K562 (cell line): ENCODE data around the gene ASCC1. TPM values are rescaled to one million over a fixed set of nuclear protein-coding genes. Genes with fewer than 3 reads are reported as not detected.
A peak's percentile ranks its signal among the peaks of the same experiment; 100 is the strongest.

Source experiments
- BCL6 ChIP-seq: fragments of 250-450 bp; sonication (Bioruptor Pico); IDR thresholded peaks from 2 replicates; pipeline ENCODE4 v1.4.0; 2020
- CBFA2T3 ChIP-seq: fragments of 450-650 bp; IDR thresholded peaks from 2 replicates; pipeline ENCODE4 v1.6.1; 2017
- CCNT2 ChIP-seq: IDR thresholded peaks from 2 replicates; pipeline ENCODE4 v1.6.1; 2011; ENCODE audit warnings: borderline replicate concordance, low read depth, mild to moderate bottlenecking, moderate library complexity, mixed read lengths, low read length; ENCODE audit not compliant: insufficient read length; ENCODE audit errors: extremely low read depth
- HIVEP1 ChIP-seq: fragments of 250-450 bp; sonication (Bioruptor Pico); IDR thresholded peaks from 2 replicates; pipeline ENCODE4 v1.4.0; 2020; ENCODE audit warnings: mild to moderate bottlenecking
- HMGN3 ChIP-seq: IDR thresholded peaks from 2 replicates; pipeline ENCODE4 v1.6.1; 2011; ENCODE audit warnings: borderline replicate concordance, low read depth, mild to moderate bottlenecking, mixed read lengths, low read length; ENCODE audit not compliant: insufficient read length; ENCODE audit errors: extremely low read depth
- NFIX ChIP-seq: fragments of 250-450 bp; sonication (Bioruptor Pico); IDR thresholded peaks from 2 replicates; pipeline ENCODE4 v1.4.0; 2020; ENCODE audit warnings: low read depth, mild to moderate bottlenecking, moderate library complexity
- REST ChIP-seq, 2 experiments: fragments of 450-650 bp; formaldehyde crosslinking in 1 of 2; IDR thresholded peaks; 2 replicates each; pipeline versions ENCODE4 v1.4.0 to v1.6.1; 2014 to 2020; ENCODE audit warnings: mild to moderate bottlenecking in 2 of 2, borderline replicate concordance in 1 of 2, low read depth in 1 of 2
- ZBTB40 ChIP-seq, 2 experiments: fragments of 450-650 bp in 1 of 2; sonication (generic) in 1 of 2; formaldehyde crosslinking in 1 of 2; IDR thresholded peaks; 2 replicates each; pipeline versions ENCODE4 v1.7.1 to v1.9.0; 2016 to 2022; ENCODE audit warnings: inconsistent platforms in 1 of 2, mild to moderate bottlenecking in 1 of 2, missing genetic modification reagents in 1 of 2
- polyA plus RNA-seq, 8 experiments: library from polyadenylated mRNA; depleted of rRNA in 4 of 8; stranded (reverse) in 5 of 8; unstranded in 3 of 8; fragments of >200 nt; fragmentation: Nextera tagmentation in 2 of 8; fragmentation: Illumina TruSeq in 1 of 8; extraction: Ambion mirVana in 2 of 8; extraction: Trizol in 1 of 8; gene quantifications; 2 replicates each; pipeline versions ENCODE4 v1.2.1 to v1.2.3, GENCODE V29; 2011 to 2014; ENCODE audit warnings: inconsistent platforms in 1 of 8, missing spikeins in 1 of 8
- total RNA-seq, 7 experiments: library from RNA; depleted of rRNA in 6 of 7; stranded (reverse); fragments of >200 nt in 6 of 7; fragmentation: Illumina TruSeq in 2 of 7; extraction: Trizol in 2 of 7; gene quantifications; 2 replicates each; pipeline versions ENCODE4 v1.2.1 to v1.2.3, GENCODE V29; 2011 to 2021; ENCODE audit warnings: low replicate concordance in 1 of 7

ASCC1 gene
- total and polyA plus RNA-seq, 9 of the 15 experiments (the other 6 are each of a cell fraction or from before 2014, with no cell fraction given): 31.7 to 73.3 (median 52.8) TPM

- peak; percentile 47; the same call in 1 of the 2 replicates for TF ChIP-seq ZBTB40 (IDR thresholded peaks at IDR 0.05)
- TF ChIP-seq ZBTB40 (CRISPR knock-in tag; IDR thresholded peaks at IDR 0.05): no peak
- peak; percentile 61 for TF ChIP-seq HMGN3
- no peak for TF ChIP-seq BCL6 (CRISPR knock-in tag)
- 0 out of 2 replicates have a peak, but pooled peaks have one; percentile 6 for TF ChIP-seq NFIX (CRISPR knock-in tag)
- peak; percentile 86 for TF ChIP-seq CCNT2
- TF ChIP-seq CBFA2T3: peak; percentile 83
- TF ChIP-seq HIVEP1 (CRISPR knock-in tag): peak; percentile 86; the same call in 1 of the 2 replicates
- peak; percentile 38; the same call in 1 of the 2 replicates for TF ChIP-seq REST (IDR thresholded peaks at IDR 0.05; ENCODE audit: borderline replicate concordance)
- no peak for TF ChIP-seq REST (CRISPR knock-in tag; IDR thresholded peaks at IDR 0.05; ENCODE audit: low read depth)
Measured at GRCh38 chr10:72257051-72257892, 41.2 kb upstream of the ASCC1 start (continued).
